Activated naive CD4-positive, alpha-beta T cell (primary cell): ENCODE results near the gene CRHBP.
"Not testable (repeated sequence)": the region's sequence is repeated elsewhere in the genome, so short reads cannot be mapped to it uniquely, and the experiment has no call there.

ENCODE experiments used
- DNase-seq, 4 experiments: peaks; one replicate each; lab custom pipeline; 2025; lab: John Stamatoyannopoulos, UW

Gene CRHBP

GRCh38 chr5:76952795-76953536 is at the start of gene CRHBP:
Gene CRHBP (plus strand): TSS chr5:76953045. CDS start chr5:76953135, 90 bp downstream.
- DNase-seq = no peak

GRCh38 chr5:76908166-76908565 is 44.7 kb upstream of the CRHBP start:
- DNase-seq = no peak

- DNase-seq = not testable (repeated sequence)
These were observed 42.4 kb upstream of the CRHBP start for GRCh38 chr5:76910344-76910933.

GRCh38 chr5:76914671-76915070 is 38.2 kb upstream of the CRHBP start:
- not testable (repeated sequence) for DNase-seq

- no peak for DNase-seq
These were observed 34.3 kb upstream of the CRHBP start for GRCh38 chr5:76918539-76918938.

GRCh38 chr5:76920491-76920890 is 32.4 kb upstream of the CRHBP start:
- DNase-seq = no peak

GRCh38 chr5:76926329-76927105 is 26.3 kb upstream of the CRHBP start:
- no peak for DNase-seq

GRCh38 chr5:76927961-76928360 is 24.9 kb upstream of the CRHBP start:
- no peak for DNase-seq

GRCh38 chr5:76930083-76930482 is 22.8 kb upstream of the CRHBP start:
- DNase-seq = no peak

GRCh38 chr5:76938177-76938576 is 14.7 kb upstream of the CRHBP start:
- no peak for DNase-seq

- DNase-seq = no peak
These were observed 11.8 kb upstream of the CRHBP start for GRCh38 chr5:76941000-76941399.

- DNase-seq = no peak
These were observed 11.4 kb upstream of the CRHBP start for GRCh38 chr5:76941442-76941841.

GRCh38 chr5:76942581-76942980 is 10.3 kb upstream of the CRHBP start:
- DNase-seq = no peak

- no peak for DNase-seq
These were observed 9.8 kb upstream of the CRHBP start for GRCh38 chr5:76943006-76943405.

GRCh38 chr5:76944638-76945037 is 8.2 kb upstream of the CRHBP start:
- no peak for DNase-seq

- DNase-seq = not testable (repeated sequence)
These were observed 7.6 kb upstream of the CRHBP start for GRCh38 chr5:76945238-76945637.

GRCh38 chr5:76946090-76946489 is 6.8 kb upstream of the CRHBP start:
- no peak for DNase-seq

GRCh38 chr5:76947082-76947503 is 5.8 kb upstream of the CRHBP start:
- no peak for DNase-seq

- DNase-seq = no peak
These were observed 922 bp downstream of the CRHBP start for GRCh38 chr5:76953551-76954382.

- DNase-seq = no peak
These were observed 1.5 kb downstream of the CRHBP start for GRCh38 chr5:76954383-76954763.

- no peak for DNase-seq
These were observed 3.2 kb downstream of the CRHBP start for GRCh38 chr5:76956033-76956432.
